GM19043 (cell line): ENCODE results near the gene ABCC11.
A peak's percentile ranks its signal among the peaks of the same experiment; 100 is the strongest.

Source experiments
- ATAC-seq: cut with Tn5 transposase; IDR thresholded peaks from one replicate; pipeline ENCODE4 v1.9.1; 2021; ENCODE audit warnings: low read depth; ENCODE audit not compliant: unreplicated experiment

The ABCC11 gene

GRCh38 chr16:48247311-48247710 lies at the start of gene ABCC11:
ABCC11 (minus strand) TSS chr16:48247539; CDS start chr16:48231921, 15,618 bp downstream.
- no peak for ATAC-seq

DNA sequence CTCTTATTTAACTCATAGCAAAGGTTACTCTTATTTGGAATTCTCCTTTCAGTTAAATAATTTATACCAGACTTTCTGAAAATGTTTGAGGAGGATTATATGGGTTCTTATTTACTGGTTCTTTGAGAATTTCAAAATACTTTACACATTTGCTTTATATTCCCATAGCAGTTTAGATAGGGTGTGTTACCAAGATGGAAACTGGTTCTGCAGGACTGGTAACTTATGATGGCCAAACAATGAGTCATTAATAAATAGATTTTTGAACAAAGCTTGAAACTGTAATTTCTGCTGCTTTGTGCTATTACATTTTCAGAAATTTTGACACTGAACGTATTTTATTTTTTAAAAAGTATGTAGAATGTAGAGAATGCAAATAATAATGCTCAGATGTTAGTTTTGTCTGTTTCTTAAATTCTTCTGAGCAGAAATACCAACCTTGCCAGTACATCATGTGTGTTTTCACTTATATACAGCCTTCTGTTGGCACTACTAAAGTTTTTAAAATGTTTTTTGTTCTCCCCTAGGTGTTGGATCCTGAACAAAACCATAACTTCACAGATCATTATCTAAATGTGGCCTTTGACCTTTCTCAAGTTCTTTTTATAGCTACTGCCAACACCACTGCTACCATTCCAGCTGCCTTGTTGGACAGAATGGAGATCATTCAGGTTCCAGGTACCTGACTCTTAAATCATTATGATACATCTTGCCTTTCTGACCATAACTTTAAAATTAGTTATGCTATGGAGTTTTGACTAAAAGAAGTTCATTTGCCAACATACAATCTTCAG lies 48.3 kb upstream of the ABCC11 start:
- no peak for ATAC-seq

DNA sequence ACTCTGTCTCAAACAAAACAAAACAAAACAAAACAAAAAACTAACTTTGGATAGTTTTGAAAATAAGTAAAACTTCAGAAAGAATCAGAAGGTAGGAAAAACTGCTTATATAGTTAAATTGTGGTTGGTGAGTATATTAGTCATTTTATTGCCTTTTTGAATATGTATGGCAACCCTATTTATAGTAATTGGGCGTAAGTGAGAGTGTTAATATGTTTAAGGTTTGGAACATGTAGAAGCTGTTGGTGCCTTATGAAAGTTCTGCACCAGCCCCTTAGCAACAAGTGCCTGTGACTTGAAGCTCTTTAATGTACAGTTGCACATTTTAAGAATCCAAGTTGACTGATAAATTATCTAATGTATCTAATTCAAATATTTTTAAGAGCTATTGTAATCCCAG lies 47.4 kb upstream of the ABCC11 start:
- ATAC-seq, result no peak

DNA sequence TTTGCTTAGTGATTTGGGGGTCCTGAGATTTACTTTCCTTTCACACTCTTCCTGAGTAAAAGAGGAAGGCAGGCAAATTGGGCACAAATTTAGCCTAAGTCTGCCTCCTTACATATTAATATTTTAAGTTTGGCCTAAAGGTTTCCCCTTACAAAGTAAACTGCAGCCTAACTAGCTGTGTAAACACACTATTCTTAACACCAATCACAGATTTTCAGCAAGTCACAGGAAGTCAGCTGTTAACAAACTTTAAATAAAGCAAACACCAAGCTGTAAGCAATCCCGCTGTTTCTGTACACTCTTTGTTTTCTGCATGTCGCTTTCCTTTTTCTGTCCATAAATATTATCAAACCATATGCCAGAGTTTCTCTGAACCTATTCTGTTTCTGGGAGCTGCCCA lies 45.1 kb upstream of the ABCC11 start:
- no peak for ATAC-seq

- ATAC-seq, result no peak
Measured at GRCh38 chr16:48291754-48292153, 44.4 kb upstream of the ABCC11 start.

GRCh38 chr16:48291303-48291702 lies 44.0 kb upstream of the ABCC11 start:
- ATAC-seq, result no peak

DNA sequence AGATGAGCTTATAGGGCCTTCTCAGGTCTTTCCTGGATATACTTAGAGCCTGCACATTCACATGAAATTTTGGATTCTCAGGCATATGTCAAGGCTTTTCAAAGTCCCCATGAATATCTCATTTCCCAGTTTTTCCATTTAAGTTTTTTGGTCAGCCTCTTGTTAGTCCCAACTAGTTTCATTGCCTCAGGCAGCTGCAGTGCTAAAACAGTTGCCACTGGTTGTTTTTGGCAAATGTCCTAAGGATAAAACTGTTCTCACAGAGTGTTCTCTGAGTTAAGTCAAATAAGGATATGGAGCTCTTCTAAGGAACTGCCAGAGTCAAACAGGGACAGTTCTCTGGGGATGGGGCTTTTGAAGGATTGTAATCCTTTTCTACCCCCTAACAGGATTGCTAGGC lies 39.9 kb upstream of the ABCC11 start:
- no peak for ATAC-seq

DNA sequence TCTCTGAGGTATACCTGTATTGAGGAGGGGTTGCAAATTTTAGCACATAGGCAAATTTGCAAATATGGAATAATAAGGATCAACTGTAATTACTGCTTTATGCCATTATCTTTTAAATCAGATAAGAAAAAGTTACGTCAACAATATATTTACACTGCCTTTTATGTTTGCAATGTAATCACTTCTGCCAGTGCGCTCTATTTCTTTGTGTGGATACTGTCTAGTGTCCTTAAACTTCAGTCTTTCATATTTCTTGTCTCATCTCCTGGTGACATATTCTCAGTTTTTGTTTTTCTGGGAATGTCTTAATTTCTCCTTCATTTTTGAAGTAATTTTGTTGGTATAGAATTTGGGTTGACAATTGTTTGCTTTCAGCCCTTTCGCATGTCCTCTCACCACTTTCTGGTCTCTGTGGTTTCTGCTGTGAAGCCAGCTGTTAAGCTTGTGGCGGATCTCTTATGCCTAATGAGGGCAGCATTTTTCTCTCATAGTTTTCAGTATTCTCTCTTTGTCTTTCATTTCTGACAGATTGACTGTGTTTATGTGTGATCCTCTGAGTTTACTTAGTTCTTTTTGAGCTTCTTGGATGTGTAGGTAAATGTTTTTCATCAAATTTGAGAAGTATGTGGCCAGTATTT lies 37.6 kb upstream of the ABCC11 start:
- ATAC-seq, result peak; percentile 59

DNA sequence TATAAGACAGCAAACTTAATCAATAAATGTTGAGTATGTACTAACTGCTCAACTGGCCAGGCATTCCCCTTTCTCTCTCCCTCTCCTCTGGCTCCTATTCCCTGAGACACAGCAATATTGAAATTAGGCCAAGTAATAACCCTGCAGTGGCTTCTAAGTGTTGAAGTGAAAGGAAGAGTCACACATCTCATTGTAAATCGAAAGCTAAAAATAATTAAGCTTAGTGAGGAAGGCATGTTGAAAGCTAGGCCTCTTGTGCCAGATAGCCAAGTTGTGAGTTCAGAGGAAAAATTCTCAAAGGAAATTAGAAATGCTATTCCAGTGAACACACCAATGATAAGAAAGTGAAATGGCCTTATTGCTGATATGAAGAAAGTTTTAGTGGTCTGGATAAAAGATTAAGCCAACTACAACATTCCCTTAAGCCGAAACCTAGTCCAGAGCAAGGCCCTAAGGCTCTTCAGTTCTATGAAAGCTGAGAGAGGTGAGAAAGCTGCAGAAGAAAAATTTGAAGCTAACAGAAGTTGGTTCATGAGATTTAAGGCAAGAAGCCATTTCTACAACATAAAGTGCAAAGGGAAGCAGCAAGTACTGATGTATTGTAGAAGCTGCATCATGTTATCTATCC lies 35.4 kb upstream of the ABCC11 start:
- ATAC-seq, result no peak

DNA sequence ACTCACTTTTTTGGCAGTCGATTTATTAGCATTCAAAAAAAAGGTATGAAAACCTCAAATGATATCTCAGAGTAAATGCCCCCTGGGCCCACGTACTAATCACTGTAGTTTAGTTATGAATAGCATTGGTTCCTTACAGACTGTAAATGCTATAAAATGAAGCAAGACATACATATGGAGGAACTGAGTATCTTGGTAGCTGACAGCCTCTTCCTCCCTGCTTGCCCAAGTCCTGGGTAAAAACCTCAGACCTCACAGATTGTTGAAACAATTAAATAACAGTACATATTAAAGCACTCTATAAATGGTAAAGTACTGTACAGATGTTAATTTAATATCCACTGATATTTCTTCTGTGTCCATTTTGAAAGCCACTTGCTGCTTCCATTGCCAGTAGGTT lies 33.2 kb upstream of the ABCC11 start:
- no peak for ATAC-seq

- ATAC-seq, result no peak
Measured at GRCh38 chr16:48279199-48279598, 31.9 kb upstream of the ABCC11 start.

GRCh38 chr16:48277158-48277557 lies 29.8 kb upstream of the ABCC11 start:
- no peak for ATAC-seq

DNA sequence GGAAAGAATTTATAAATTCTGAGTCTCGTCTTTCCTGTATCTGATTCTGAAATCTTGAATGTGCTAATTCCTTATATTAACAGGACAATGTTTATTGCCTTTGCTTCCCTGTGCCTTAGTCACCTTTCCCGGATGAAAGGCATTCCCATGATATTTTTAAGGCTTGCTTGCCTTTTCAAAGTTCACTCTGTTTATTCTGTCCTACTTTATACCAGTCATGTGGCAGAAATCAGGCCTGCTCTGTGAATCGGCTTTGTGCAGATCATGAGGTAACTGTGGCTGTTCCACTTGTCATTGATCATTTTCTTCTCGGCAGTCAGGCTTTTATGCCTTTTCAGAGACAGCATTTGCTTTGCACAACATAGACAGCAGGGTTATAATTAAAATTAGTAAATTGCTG lies 28.8 kb upstream of the ABCC11 start:
- ATAC-seq, result no peak

DNA sequence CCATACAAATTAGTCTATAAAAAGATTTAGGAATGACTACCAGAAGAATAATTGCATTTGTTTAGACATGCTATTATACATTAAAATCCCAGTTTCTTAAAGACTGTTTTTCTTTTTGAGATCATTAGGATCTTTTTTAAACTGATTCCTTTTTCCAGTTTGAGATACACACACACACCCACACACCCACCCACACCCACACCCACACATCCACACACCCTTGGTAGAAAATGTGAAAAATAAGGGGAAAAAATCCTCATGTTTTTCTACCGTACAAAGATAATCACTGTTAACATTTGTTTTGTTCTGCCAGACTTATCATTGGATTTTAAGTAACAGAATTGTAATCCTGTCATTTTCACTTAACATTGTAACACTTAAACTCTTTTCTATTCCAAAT lies 27.1 kb upstream of the ABCC11 start:
- ATAC-seq, result no peak

DNA sequence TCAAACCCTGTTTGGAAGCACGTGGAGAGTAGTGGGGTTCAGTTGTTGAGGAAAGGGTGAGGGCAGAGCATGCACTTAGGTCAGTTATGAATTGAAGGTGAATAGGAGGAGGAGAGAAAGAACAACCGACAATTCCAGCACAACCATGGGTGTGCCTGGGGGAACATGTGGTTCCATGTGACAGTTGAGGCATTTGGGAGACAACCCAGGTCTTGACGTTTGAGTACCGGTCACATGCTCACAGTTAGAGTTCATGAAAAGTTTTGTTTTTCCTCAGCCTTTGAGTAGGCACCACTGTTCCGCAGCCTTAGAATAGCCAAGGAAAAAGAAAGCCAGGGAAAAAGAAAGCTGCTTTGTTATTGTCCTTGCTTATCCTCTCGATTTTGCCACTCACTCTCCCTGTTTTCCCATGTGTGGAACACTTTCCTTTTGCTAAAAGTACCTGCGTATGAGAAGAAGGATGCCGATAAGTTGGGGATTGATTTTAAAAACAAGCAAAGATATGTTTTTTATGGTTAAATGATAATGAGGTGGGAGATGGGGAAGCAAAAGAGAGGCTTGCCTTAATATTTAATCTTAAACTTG lies 25.6 kb upstream of the ABCC11 start:
- no peak for ATAC-seq

GRCh38 chr16:48271728-48272127 lies 24.4 kb upstream of the ABCC11 start:
- no peak for ATAC-seq

- no peak for ATAC-seq
Measured at GRCh38 chr16:48269011-48269410, 21.7 kb upstream of the ABCC11 start.

- ATAC-seq, result no peak
Measured at GRCh38 chr16:48262631-48263030, 15.3 kb upstream of the ABCC11 start.

DNA sequence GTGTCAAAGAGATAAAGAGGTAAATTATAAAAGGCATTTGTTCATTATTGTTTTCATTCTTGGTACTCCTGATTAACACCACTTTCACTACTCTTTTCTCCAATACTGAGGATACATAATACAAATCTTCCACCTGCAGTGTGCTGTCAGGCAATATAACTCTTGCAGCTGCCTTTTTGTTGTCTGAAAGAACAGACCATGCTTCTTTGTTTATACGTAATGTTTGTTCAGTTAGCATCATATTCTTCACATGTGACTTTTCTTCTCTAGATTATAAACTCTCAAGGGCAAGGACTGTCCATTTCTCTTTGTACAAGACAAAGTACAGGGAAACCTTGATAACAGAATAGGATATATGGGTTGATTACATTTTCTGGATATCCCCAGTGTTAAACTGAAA lies 14.2 kb upstream of the ABCC11 start:
- no peak for ATAC-seq

- no peak for ATAC-seq
Measured at GRCh38 chr16:48256579-48257177, 9.3 kb upstream of the ABCC11 start.

DNA sequence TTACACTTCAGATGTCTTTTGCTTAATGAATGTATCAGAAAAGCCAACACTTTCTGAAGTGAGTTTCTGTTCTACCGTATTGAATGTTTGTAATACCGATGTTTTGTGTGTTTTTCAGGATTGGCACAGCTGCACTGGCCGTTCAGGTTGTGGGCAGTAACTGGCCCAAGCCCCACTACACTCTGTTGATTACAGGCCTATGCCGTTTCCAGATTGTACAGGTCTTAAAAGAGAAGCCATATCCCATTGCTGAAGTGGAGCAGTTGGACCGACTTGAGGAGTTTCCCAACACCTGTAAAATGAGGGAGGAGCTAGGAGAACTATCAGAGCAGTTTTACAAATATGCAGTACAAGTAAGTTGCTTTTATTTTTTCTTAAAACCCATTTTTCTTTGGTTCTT lies 4.7 kb upstream of the ABCC11 start:
- no peak for ATAC-seq
